ENCODE data around the gene KRTAP4-3.
"Not testable (repeated sequence)": the region's sequence is repeated elsewhere in the genome, so short reads cannot be mapped to it uniquely, and the experiment has no call there.

Gene KRTAP4-3

DNA sequence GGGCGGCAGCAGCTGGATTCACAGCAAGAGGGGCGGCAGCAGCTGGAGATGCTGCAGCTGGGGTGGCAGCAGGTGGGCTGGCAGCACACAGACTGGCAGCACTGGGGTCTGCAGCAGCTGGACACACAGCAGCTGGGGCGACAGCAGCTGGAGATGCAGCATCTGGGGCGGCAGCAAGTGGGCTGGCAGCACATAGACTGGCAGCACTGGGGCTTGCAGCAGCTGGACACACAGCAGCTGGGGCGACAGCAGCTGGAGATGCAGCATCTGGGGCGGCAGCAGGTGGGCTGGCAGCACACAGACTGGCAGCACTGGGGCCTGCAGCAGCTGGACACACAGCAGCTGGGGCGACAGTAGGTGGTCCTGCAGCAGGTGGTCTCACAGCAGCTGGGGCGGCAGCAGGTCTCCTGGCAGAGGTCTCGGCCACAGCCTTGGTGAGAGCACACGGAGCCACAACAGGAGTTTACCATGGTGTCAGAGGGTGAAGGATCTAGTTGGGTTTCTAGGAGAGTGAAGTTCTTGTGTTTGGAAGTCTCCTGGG, 50.1 kb downstream of the KRTAP4-3 start, which contains the start of gene KRTAP4-11:
KRTAP4-11 (minus strand) TSS at position 528 of the 541 bp plus-strand sequence; CDS start at position 470, 58 bp downstream.
- not testable (repeated sequence) for DNase-seq (ENCODE audit: low spot score)

Measured in activated CD4-positive, alpha-beta T cell treated with anti-CD3 and anti-CD28 coated beads, Interleukin-2, Interleukin-4, amounts not matched to agents 100 ng/mL and 50 ng/mL, durations not matched to agents 16 hours and 8 hours (primary cell).